Measurements from ENCODE around the gene NCOA3. TPM values are rescaled to one million over a fixed set of nuclear protein-coding genes. Genes with fewer than 3 reads are reported as not detected.
"Not testable (repeated sequence)": the region's sequence is repeated elsewhere in the genome, so short reads cannot be mapped to it uniquely, and the experiment has no call there.

Gene NCOA3
- total RNA-seq, 2 donors from 2014 or later, result 63.6 to 66.6 TPM

DNA sequence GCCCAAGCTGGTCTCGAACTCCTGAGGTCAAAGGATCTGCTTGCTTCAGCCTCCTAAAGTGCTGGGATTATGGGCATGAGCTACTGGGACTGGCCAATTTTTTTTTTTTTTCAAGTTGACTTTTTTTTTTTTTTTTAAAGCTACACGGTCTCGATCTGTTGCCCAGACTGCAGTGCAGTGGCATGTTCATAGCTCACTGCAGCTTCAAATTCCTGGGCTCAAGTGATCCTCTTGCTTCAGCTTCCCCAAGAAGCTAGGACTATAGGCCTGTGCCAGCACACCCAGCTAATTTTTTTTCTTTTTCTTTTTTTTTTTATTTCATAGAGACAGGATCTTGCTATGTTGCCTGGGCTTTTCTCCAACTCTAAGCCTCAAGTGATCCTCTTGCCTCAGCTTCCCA is 59.5 kb downstream of the NCOA3 start:
- ATAC-seq (no peak), DNase-seq (ENCODE audit: low spot score) (no peak)
- H3K4me3 Mint-ChIP-seq, result no peak overlapping the region
- H3K27ac Mint-ChIP-seq, result no peak overlapping the region
- no peaks in the 10 kb centered on the region for H3K9me3 Mint-ChIP-seq
- H3K4me1 Mint-ChIP-seq (ENCODE audit: low read depth in 2 of 2), result peaks cover 31 to 39% of the 10 kb centered on the region in 2 donors
- H3K36me3 Mint-ChIP-seq, result no peaks in the 10 kb centered on the region
- H3K27me3 Mint-ChIP-seq, result no peaks in the 10 kb centered on the region

- peaks cover 36 to 39% of the 10 kb centered on the region in 2 donors for H3K4me1 Mint-ChIP-seq (ENCODE audit: low read depth in 2 of 2)
These were observed 60.2 kb downstream of the NCOA3 start for GRCh38 chr20:47561603-47562583.

GRCh38 chr20:47566269-47566668 is 64.6 kb downstream of the NCOA3 start:
- H3K27ac Mint-ChIP-seq, result no peak overlapping the region

More at GRCh38 chr20:47561603-47562583, 60.2 kb downstream of the NCOA3 start:
- no peak overlapping the region for H3K27ac Mint-ChIP-seq
- H3K4me3 Mint-ChIP-seq, result no peak overlapping the region
- ATAC-seq (no peak), DNase-seq (ENCODE audit: low spot score) (no peak)
- no peaks in the 10 kb centered on the region for H3K36me3 Mint-ChIP-seq
- no peaks in the 10 kb centered on the region for H3K9me3 Mint-ChIP-seq
- no peaks in the 10 kb centered on the region for H3K27me3 Mint-ChIP-seq

DNA sequence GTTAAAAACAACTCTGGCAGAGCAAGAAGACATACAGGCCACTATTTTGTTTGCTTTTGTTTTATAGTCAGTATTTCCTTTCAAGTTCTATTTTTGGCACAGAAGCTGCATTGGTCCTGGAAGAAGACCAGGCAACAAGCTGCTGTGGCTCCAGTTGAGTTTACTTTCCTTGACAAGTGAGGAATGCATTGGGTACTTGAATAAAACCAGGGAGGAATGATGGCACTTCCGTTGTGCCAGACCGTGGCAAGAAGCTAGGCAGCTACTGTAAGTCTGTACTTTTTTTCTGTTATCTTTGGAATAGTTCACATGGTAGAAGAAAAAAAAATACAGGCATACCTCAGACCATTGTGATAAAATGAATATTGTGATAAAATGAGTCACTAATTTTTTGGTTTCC is 66.3 kb downstream of the NCOA3 start:
- no peak overlapping the region for H3K4me3 Mint-ChIP-seq
- H3K27me3 Mint-ChIP-seq, result no peaks in the 10 kb centered on the region
- peak overlapping the region in 1 of 2 donors; percentile 27 for H3K27ac Mint-ChIP-seq
- H3K9me3 Mint-ChIP-seq, result no peaks in the 10 kb centered on the region
- no peak for ATAC-seq
- DNase-seq (ENCODE audit: low spot score), result no peak
- H3K4me1 Mint-ChIP-seq (ENCODE audit: low read depth in 2 of 2), result peaks cover 33 to 42% of the 10 kb centered on the region in 2 donors
- H3K36me3 Mint-ChIP-seq, result peaks cover 6% of the 10 kb centered on the region

More at GRCh38 chr20:47566269-47566668, 64.6 kb downstream of the NCOA3 start:
- no peaks in the 10 kb centered on the region for H3K27me3 Mint-ChIP-seq
- H3K4me1 Mint-ChIP-seq (ENCODE audit: low read depth in 2 of 2), result peaks cover 32 to 43% of the 10 kb centered on the region in 2 donors
- DNase-seq (ENCODE audit: low spot score), result no peak
- H3K9me3 Mint-ChIP-seq, result no peaks in the 10 kb centered on the region
- H3K36me3 Mint-ChIP-seq, result peaks cover 6% of the 10 kb centered on the region
- no peak overlapping the region for H3K4me3 Mint-ChIP-seq
- no peak for ATAC-seq

GRCh38 chr20:47568837-47569410 is 67.2 kb downstream of the NCOA3 start:
- Mint-ChIP-seq H3K9me3 (no peaks in the 10 kb centered on the region), H3K36me3 (peaks cover 6% of the 10 kb centered on the region), H3K27ac (peak overlapping the region in 1 of 2 donors; percentile 27), H3K4me3 (no peak overlapping the region), H3K4me1 (ENCODE audit: low read depth in 2 of 2) (peaks cover 42 to 46% of the 10 kb centered on the region in 2 donors), H3K27me3 (no peaks in the 10 kb centered on the region)
- DNase-seq (ENCODE audit: low spot score) (no peak), ATAC-seq (no peak)

GRCh38 chr20:47571426-47571825 is 69.7 kb downstream of the NCOA3 start:
- H3K27me3 Mint-ChIP-seq, result no peaks in the 10 kb centered on the region
- no peaks in the 10 kb centered on the region for H3K9me3 Mint-ChIP-seq
- H3K36me3 Mint-ChIP-seq, result peaks cover 6% of the 10 kb centered on the region
- no peak overlapping the region for H3K4me3 Mint-ChIP-seq
- H3K27ac Mint-ChIP-seq, result no peak overlapping the region
- peaks cover 38 to 45% of the 10 kb centered on the region in 2 donors for H3K4me1 Mint-ChIP-seq (ENCODE audit: low read depth in 2 of 2)
- no peak for ATAC-seq
- no peak for DNase-seq (ENCODE audit: low spot score)

DNA sequence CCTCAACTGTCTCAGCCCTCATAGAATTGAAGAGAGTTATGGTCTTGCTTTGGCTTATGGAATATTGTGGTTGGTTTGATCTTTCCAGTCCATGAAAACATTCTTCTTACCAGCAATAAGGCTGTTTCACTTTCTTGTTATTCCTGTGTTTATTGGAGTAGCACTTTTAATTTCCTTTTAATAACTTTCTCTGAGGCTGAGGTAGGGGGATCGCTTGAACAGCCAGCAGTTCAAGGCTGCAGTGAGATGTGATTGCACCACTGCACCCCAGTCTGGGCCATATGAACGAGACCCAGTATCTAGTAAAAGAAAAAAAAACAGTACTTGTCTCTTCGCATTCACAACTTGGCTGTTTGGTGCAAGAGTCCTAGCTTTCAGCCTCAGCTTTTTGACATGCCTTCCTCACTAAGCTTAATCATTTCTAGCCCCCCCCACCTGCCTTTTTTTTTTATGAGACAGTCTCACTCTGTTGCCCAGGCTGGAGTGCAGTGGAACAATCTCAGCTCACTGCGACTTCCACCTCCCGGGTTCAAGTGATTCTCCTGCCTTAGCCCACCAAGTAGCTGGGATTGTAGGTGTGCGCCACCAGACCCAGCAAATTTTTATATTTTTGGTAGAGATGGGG is 70.5 kb downstream of the NCOA3 start:
- Mint-ChIP-seq H3K4me1 (ENCODE audit: low read depth in 2 of 2) (peaks cover 44 to 45% of the 10 kb centered on the region in 2 donors), H3K4me3 (no peak overlapping the region), H3K36me3 (peaks cover 6% of the 10 kb centered on the region), H3K9me3 (no peaks in the 10 kb centered on the region), H3K27me3 (no peaks in the 10 kb centered on the region), H3K27ac (no peak overlapping the region)
- ATAC-seq (no peak), DNase-seq (ENCODE audit: low spot score) (no peak)

DNA sequence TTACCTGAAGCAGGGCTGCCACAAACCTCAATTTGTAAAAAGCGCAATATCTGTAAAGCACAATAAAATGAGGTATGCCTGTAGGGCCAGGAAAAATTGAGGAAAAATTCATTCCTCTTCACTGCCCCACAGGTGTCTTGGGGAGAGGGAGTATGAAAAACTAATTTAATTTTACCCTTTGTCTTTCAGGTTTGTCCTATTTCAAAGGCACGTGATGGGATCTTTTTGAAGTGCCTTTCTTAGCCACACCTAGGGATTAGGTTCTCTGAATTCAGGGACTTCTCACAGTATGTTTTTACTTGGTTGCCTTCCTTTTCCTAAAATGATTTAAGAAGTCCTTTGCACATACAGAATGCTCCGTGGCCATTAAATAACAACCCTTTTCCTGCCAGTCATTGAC is 71.9 kb downstream of the NCOA3 start:
- Mint-ChIP-seq H3K27ac (no peak overlapping the region), H3K27me3 (no peaks in the 10 kb centered on the region), H3K4me1 (ENCODE audit: low read depth in 2 of 2) (peaks cover 42 to 51% of the 10 kb centered on the region in 2 donors), H3K36me3 (peaks cover 6% of the 10 kb centered on the region), H3K9me3 (no peaks in the 10 kb centered on the region), H3K4me3 (no peak overlapping the region)
- ATAC-seq, result no peak
- DNase-seq (ENCODE audit: low spot score), result no peak

DNA sequence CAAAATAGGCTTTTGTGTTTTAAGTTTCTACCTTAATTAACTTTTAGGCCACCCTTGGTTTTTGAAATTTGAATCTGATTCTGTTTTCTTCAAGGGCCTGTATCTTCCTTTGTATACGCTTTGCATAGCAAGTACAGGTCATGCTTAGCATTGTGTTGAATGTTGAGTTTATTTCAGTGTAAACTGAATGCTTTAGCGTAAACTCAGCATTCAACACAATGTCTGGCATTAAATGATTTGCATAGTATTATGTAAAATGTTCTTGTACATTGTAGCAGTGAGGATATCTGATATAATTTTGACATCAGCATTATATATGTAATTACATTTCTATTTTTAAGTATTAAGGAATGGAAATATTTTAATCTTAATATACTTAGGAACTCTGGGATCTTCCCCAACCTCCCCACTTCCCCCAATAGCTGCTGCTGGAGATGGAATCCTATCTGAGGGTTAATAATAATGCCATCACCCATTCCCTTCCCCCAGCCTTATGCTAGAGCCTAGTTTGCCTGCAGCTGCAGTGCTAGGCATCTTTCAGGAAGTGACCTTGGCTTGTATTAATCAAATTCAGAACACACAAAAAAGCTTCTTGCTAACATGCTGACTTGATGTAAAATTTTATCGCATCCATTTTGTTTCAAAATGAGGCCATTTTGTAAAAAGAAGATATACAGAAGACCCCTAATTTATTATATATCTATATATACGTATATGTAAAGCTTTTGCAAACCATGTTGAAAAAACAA is 73.1 kb downstream of the NCOA3 start:
- Mint-ChIP-seq H3K27me3 (no peaks in the 10 kb centered on the region), H3K27ac (no peak overlapping the region), H3K9me3 (no peaks in the 10 kb centered on the region), H3K4me1 (ENCODE audit: low read depth in 2 of 2) (peaks cover 45 to 58% of the 10 kb centered on the region in 2 donors), H3K4me3 (no peak overlapping the region), H3K36me3 (peaks cover 6% of the 10 kb centered on the region)
- ATAC-seq (no peak), DNase-seq (ENCODE audit: low spot score) (no peak)

GRCh38 chr20:47576516-47577033 is 74.9 kb downstream of the NCOA3 start:
- peaks cover 47 to 63% of the 10 kb centered on the region in 2 donors for H3K4me1 Mint-ChIP-seq (ENCODE audit: low read depth in 2 of 2)
- DNase-seq (ENCODE audit: low spot score), result no peak
- no peaks in the 10 kb centered on the region for H3K36me3 Mint-ChIP-seq
- H3K4me3 Mint-ChIP-seq, result peak overlapping the region; percentile 30
- no peaks in the 10 kb centered on the region for H3K27me3 Mint-ChIP-seq
- H3K9me3 Mint-ChIP-seq, result no peaks in the 10 kb centered on the region
- ATAC-seq, result peak; percentile 67 to 71
- H3K27ac Mint-ChIP-seq, result peak overlapping the region; percentile 21 to 62

GRCh38 chr20:47577314-47577713 is 75.6 kb downstream of the NCOA3 start:
- H3K27me3 Mint-ChIP-seq, result no peaks in the 10 kb centered on the region
- H3K4me1 Mint-ChIP-seq (ENCODE audit: low read depth in 2 of 2), result peaks cover 45 to 58% of the 10 kb centered on the region in 2 donors
- no peak overlapping the region for H3K4me3 Mint-ChIP-seq
- no peak for ATAC-seq
- no peak overlapping the region for H3K27ac Mint-ChIP-seq
- H3K9me3 Mint-ChIP-seq, result no peaks in the 10 kb centered on the region
- H3K36me3 Mint-ChIP-seq, result no peaks in the 10 kb centered on the region
- DNase-seq (ENCODE audit: low spot score), result no peak

GRCh38 chr20:47578543-47578942 is 76.9 kb downstream of the NCOA3 start:
- no peaks in the 10 kb centered on the region for H3K9me3 Mint-ChIP-seq
- H3K27me3 Mint-ChIP-seq, result no peaks in the 10 kb centered on the region
- no peak for DNase-seq (ENCODE audit: low spot score)
- no peaks in the 10 kb centered on the region for H3K36me3 Mint-ChIP-seq
- peaks cover 36 to 46% of the 10 kb centered on the region in 2 donors for H3K4me1 Mint-ChIP-seq (ENCODE audit: low read depth in 2 of 2)
- H3K27ac Mint-ChIP-seq, result peak overlapping the region in 1 of 2 donors; percentile 46
- H3K4me3 Mint-ChIP-seq, result no peak overlapping the region
- ATAC-seq, result no peak

GRCh38 chr20:47580686-47581085 is 79.0 kb downstream of the NCOA3 start:
- H3K27ac Mint-ChIP-seq; ATAC-seq; H3K36me3 Mint-ChIP-seq; DNase-seq (ENCODE audit: low spot score); H3K4me3 Mint-ChIP-seq; H3K27me3 Mint-ChIP-seq; H3K9me3 Mint-ChIP-seq: not testable (repeated sequence)
- peaks cover 35 to 42% of the 10 kb centered on the region in 2 donors for H3K4me1 Mint-ChIP-seq (ENCODE audit: low read depth in 2 of 2)
